Astrocyte (in vitro differentiated cells and primary cell): Measurements from ENCODE around the gene BTBD10.

Source experiments
- EZH2 ChIP-seq: IDR thresholded peaks from 2 replicates; pipeline ENCODE4 v1.6.1; 2012; ENCODE audit warnings: mild to moderate bottlenecking, low read length, inconsistent platforms; ENCODE audit not compliant: insufficient read depth
- TF ChIP-seq, protein P1 (sequence below): IDR thresholded peaks from 2 replicates; pipeline ENCODE4 v1.5.1; 2011; ENCODE audit warnings: low read depth, mild to moderate bottlenecking, inconsistent platforms, low read length, moderate library complexity; ENCODE audit not compliant: insufficient read depth

- TF ChIP-seq, protein P1, sequence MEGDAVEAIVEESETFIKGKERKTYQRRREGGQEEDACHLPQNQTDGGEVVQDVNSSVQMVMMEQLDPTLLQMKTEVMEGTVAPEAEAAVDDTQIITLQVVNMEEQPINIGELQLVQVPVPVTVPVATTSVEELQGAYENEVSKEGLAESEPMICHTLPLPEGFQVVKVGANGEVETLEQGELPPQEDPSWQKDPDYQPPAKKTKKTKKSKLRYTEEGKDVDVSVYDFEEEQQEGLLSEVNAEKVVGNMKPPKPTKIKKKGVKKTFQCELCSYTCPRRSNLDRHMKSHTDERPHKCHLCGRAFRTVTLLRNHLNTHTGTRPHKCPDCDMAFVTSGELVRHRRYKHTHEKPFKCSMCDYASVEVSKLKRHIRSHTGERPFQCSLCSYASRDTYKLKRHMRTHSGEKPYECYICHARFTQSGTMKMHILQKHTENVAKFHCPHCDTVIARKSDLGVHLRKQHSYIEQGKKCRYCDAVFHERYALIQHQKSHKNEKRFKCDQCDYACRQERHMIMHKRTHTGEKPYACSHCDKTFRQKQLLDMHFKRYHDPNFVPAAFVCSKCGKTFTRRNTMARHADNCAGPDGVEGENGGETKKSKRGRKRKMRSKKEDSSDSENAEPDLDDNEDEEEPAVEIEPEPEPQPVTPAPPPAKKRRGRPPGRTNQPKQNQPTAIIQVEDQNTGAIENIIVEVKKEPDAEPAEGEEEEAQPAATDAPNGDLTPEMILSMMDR, result no peak
- TF ChIP-seq EZH2, result no peak
Observed at GRCh38 chr11:13352711-13353110, 110.3 kb downstream of the BTBD10 start.
